Peyer's patch (tissue), 4 donors: ENCODE measurements around the gene LDLRAD3.

Experiments used
- CTCF ChIP-seq, 6 experiments: fragments of 450-650 bp in 4 of 6; fragments of 200-600 bp in 2 of 6; sonication (generic) in 1 of 6; IDR thresholded peaks; one replicate each; pipeline ENCODE4 v1.5.1; 2017 to 2019; ENCODE audit warnings: antibody characterized with exemption in 6 of 6, mild to moderate bottlenecking in 3 of 6, moderate library complexity in 1 of 6
- POLR2A ChIP-seq, 2 donors: fragments of 450-650 bp; IDR thresholded peaks; one replicate each; pipeline ENCODE4 v1.5.1; 2017; ENCODE audit warnings: antibody characterized with exemption in 2 of 2, mild to moderate bottlenecking in 2 of 2, moderate library complexity in 2 of 2

- no peak for TF ChIP-seq POLR2A (IDR thresholded peaks at IDR 0.05)
- TF ChIP-seq CTCF (IDR thresholded peaks at IDR 0.05), result no peak
Measured at GRCh38 chr11:35914816-35915215, 29.0 kb upstream of the LDLRAD3 start.
